ENCODE measurements around the gene MBLAC1.

Gene MBLAC1

GRCh38 chr7:100154651-100155491 is 28.1 kb downstream of the MBLAC1 start:
- DNase-seq (ENCODE audit: low read depth) = no peak

GRCh38 chr7:100155553-100156317 is 29.0 kb downstream of the MBLAC1 start:
- DNase-seq (ENCODE audit: low read depth) = no peak

GRCh38 chr7:100156331-100157068 is 29.7 kb downstream of the MBLAC1 start:
- no peak for DNase-seq (ENCODE audit: low read depth)

- no peak for DNase-seq (ENCODE audit: low read depth)
Observed at GRCh38 chr7:100157069-100157333, 30.2 kb downstream of the MBLAC1 start.

GRCh38 chr7:100157334-100158228 is 30.8 kb downstream of the MBLAC1 start:
- no peak for DNase-seq (ENCODE audit: low read depth)

GRCh38 chr7:100158229-100159098 is 31.7 kb downstream of the MBLAC1 start, which contains the start of gene TRAPPC14:
Gene TRAPPC14, minus strand, starts transcription at chr7:100158723. Its CDS starts 224 bp downstream, at chr7:100158499.
- no peak for DNase-seq (ENCODE audit: low read depth)

- no peak for DNase-seq (ENCODE audit: low read depth)
Observed at GRCh38 chr7:100159099-100159623, 32.4 kb downstream of the MBLAC1 start.

GRCh38 chr7:100160067-100160466 is 33.3 kb downstream of the MBLAC1 start:
- DNase-seq (ENCODE audit: low read depth) = no peak

GRCh38 chr7:100163006-100163531 is 36.3 kb downstream of the MBLAC1 start:
- DNase-seq (ENCODE audit: low read depth) = no peak

GRCh38 chr7:100163871-100164270 is 37.1 kb downstream of the MBLAC1 start:
- no peak for DNase-seq (ENCODE audit: low read depth)

GRCh38 chr7:100166317-100166940 is 39.7 kb downstream of the MBLAC1 start:
- no peak for DNase-seq (ENCODE audit: low read depth)

GRCh38 chr7:100166970-100167911 is 40.5 kb downstream of the MBLAC1 start:
- no peak for DNase-seq (ENCODE audit: low read depth)

GRCh38 chr7:100167912-100168323 is 41.2 kb downstream of the MBLAC1 start:
- no peak for DNase-seq (ENCODE audit: low read depth)

- DNase-seq (ENCODE audit: low read depth) = no peak
Observed at GRCh38 chr7:100169147-100169850, 42.5 kb downstream of the MBLAC1 start.

- no peak for DNase-seq (ENCODE audit: low read depth)
Observed at GRCh38 chr7:100170101-100170897, 43.5 kb downstream of the MBLAC1 start.

GRCh38 chr7:100171087-100171681 is 44.4 kb downstream of the MBLAC1 start:
- no peak for DNase-seq (ENCODE audit: low read depth)

- DNase-seq (ENCODE audit: low read depth) = no peak
Observed at GRCh38 chr7:100171840-100172239, 45.1 kb downstream of the MBLAC1 start.

Measured in GM04503 (cell line).